Thymus (tissue), 14 donors: Measurements from ENCODE around the gene SESN1. TPM values are rescaled to one million over a fixed set of nuclear protein-coding genes. Genes with fewer than 3 reads are reported as not detected.
"Not testable (repeated sequence)": the region's sequence is repeated elsewhere in the genome, so short reads cannot be mapped to it uniquely, and the experiment has no call there.

Source experiments
- DNase-seq, 9 donors: peaks; one replicate each; pipeline ENCODE4 v3.0.0-alpha.2; 2013; ENCODE audit warnings: low spot score in 9 of 9, low read depth in 6 of 9, missing footprints in 1 of 9
- H3K27ac ChIP-seq, 2 donors: one replicate each; pipeline ENCODE4 v1.5.1; 2013; ENCODE audit warnings: control low read depth in 1 of 2, low read depth in 1 of 2, low read length in 1 of 2, mild to moderate bottlenecking in 1 of 2, moderate library complexity in 1 of 2
- H3K27me3 ChIP-seq, 2 donors: one replicate each; pipeline ENCODE4 v1.5.1; 2013; ENCODE audit warnings: low read length in 1 of 2; ENCODE audit not compliant: control insufficient read depth in 2 of 2, insufficient read depth in 1 of 2
- H3K36me3 ChIP-seq, 2 donors: one replicate each; pipeline ENCODE4 v1.5.1; 2013; ENCODE audit warnings: low read length in 1 of 2, mild to moderate bottlenecking in 1 of 2, moderate library complexity in 1 of 2; ENCODE audit not compliant: control insufficient read depth in 2 of 2, insufficient read depth in 2 of 2
- H3K4me1 ChIP-seq, 2 donors: one replicate each; pipeline ENCODE4 v1.5.1; 2013; ENCODE audit warnings: low read length in 2 of 2; ENCODE audit not compliant: control insufficient read depth in 2 of 2, insufficient read depth in 2 of 2
- H3K4me3 ChIP-seq, 2 donors: one replicate each; pipeline ENCODE4 v1.5.1; 2013; ENCODE audit warnings: low read length in 2 of 2, control low read depth in 1 of 2, mild to moderate bottlenecking in 1 of 2
- H3K9me3 ChIP-seq, 2 donors: one replicate each; pipeline ENCODE4 v1.5.1; 2013; ENCODE audit warnings: low read length in 1 of 2, mild to moderate bottlenecking in 1 of 2; ENCODE audit not compliant: control insufficient read depth in 2 of 2, insufficient read depth in 1 of 2
- WGBS: extraction: QIAGEN DNeasy Blood & Tissue Kit; methylation state at CpG from one replicate; pipeline ENCODE4 v1.1.7; 2013; 5-methylcytosine and 5-hydroxymethylcytosine counted together
- long read RNA-seq, 10 donors: transcript quantifications; one replicate each; lab custom pipeline, GENCODE V29; 2026
- polyA plus RNA-seq: library from polyadenylated mRNA; stranded (reverse); fragments of 200-250 nt; gene quantifications from one replicate; pipeline ENCODE4 v1.2.3, GENCODE V29; 2013
- total RNA-seq: library from RNA; stranded (reverse); fragments of 120-200 nt; gene quantifications from one replicate; pipeline ENCODE4 v1.2.4, GENCODE V29; 2013
- donor health status: healthy.

SESN1 gene
- total RNA-seq (19.1 TPM), polyA plus RNA-seq (76.9 TPM)
- long read RNA-seq, donor 1: 0 reads
- long read RNA-seq, donor 2: 0 reads
- long read RNA-seq, donor 3, partial matches to known transcripts: 9 of 16 reads
- long read RNA-seq, donor 3, other reads (novel, unspliced or antisense): 0 of 16 reads
- long read RNA-seq, donor 4, partial matches to known transcripts: 10 of 16 reads
- long read RNA-seq, donor 4, other reads (novel, unspliced or antisense): 0 of 16 reads
- long read RNA-seq, donor 5, transcript SESN1-202 (10 exons, 2,676 nt): major isoform, 9 of 26 reads
- long read RNA-seq, donor 5, partial matches to known transcripts: 16 of 26 reads
- long read RNA-seq, donor 5, other reads (novel, unspliced or antisense): 0 of 26 reads
- long read RNA-seq, donor 6, transcript SESN1-202 (10 exons, 2,676 nt): major isoform, 5 of 23 reads
- long read RNA-seq, donor 6, partial matches to known transcripts: 17 of 23 reads
- long read RNA-seq, donor 6, other reads (novel, unspliced or antisense): 0 of 23 reads
- long read RNA-seq, donor 7, partial matches to known transcripts: 26 of 32 reads
- long read RNA-seq, donor 7, other reads (novel, unspliced or antisense): 0 of 32 reads
- long read RNA-seq, donor 8, partial matches to known transcripts: 0 of 1 reads
- long read RNA-seq, donor 8, other reads (novel, unspliced or antisense): 0 of 1 reads
- long read RNA-seq, donor 9, partial matches to known transcripts: 0 of 4 reads
- long read RNA-seq, donor 9, other reads (novel, unspliced or antisense): 0 of 4 reads
- long read RNA-seq, donor 10, partial matches to known transcripts: 0 of 5 reads
- long read RNA-seq, donor 10, other reads (novel, unspliced or antisense): 0 of 5 reads

DNA sequence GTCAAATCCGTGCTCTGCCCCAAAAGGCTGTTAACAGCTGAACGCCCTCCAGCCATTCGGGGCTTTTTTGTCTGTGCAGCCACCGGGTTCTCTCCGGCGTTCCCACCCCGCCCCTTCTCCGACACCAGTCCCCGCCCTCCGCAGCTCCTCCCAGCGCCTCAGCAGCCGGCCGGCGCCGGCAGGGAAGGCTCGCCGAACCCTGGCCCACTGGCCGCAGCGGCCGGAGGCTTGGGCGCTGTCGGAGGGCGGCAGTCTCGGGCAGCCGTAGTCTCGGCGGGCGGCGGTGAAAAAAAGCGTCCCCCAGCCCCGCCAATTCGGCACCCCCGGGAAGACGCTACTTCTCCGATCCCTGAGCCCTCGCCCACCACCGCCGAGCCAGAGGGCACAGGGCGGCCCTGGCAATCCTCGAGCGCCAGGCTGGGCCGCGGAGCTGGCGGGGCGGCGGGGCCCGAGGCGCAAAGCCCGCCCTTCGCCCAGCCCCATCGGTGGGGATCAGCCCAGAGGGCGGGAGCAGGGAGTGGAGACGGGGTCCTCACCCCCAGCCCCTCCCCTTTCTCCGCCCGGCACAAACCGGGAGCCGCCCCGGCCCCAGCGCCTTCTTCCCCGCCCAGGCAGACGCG lies at the start of gene SESN1:
TSS of gene SESN1 (minus strand) at position 431 of the 620 bp plus-strand sequence. CDS start 773 bp downstream, outside the sequence.
- peak in 8 of 9 donors; percentile 61 to 89 (median 73) for DNase-seq
- no peaks in the 10 kb centered on the region for H3K36me3 ChIP-seq
- peak within 1 kb of the TSS; percentile 67 to 95 for H3K4me3 ChIP-seq
- peak within 1 kb of the TSS; percentile 99 for H3K27ac ChIP-seq
- H3K9me3 ChIP-seq: no peaks in the 10 kb centered on the region
- H3K27me3 ChIP-seq: no peaks in the 10 kb centered on the region
- peaks cover 7 to 8% of the 10 kb centered on the region in 2 donors for H3K4me1 ChIP-seq
- under 1% methylated on average over 62 of the region's 62 CpGs for WGBS

GRCh38 chr6:109143191-109143590 lies 48.5 kb upstream of the SESN1 start:
- Histone ChIP-seq H3K4me1 (no peaks in the 10 kb centered on the region), H3K4me3 (no peak overlapping the region), H3K27ac (no peak overlapping the region), H3K9me3 (no peaks in the 10 kb centered on the region), H3K36me3 (peaks cover 0 to 2% of the 10 kb centered on the region in 2 donors), H3K27me3 (no peaks in the 10 kb centered on the region)
- no peak for DNase-seq

DNA sequence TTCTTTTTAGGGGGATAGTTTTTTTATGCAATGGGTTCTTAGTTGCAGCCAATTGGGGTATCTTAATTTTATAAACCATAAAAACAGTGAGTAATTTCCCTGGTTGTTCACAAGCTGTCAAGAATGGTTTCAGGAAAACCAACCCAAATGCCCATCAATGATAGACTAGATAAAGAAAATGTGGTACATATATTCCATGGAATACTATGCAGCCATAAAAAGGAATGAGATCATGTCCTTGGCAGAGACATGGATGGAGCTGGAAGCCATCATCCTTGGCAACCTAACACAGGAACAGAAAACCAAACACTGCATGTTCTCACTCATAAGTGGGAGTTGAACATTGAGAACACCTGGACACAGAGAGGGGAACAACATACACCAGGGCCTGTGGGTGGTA lies 47.4 kb upstream of the SESN1 start:
- DNase-seq, H3K4me3 ChIP-seq, H3K4me1 ChIP-seq, H3K27me3 ChIP-seq, H3K27ac ChIP-seq, H3K9me3 ChIP-seq, H3K36me3 ChIP-seq: not testable (repeated sequence)

DNA sequence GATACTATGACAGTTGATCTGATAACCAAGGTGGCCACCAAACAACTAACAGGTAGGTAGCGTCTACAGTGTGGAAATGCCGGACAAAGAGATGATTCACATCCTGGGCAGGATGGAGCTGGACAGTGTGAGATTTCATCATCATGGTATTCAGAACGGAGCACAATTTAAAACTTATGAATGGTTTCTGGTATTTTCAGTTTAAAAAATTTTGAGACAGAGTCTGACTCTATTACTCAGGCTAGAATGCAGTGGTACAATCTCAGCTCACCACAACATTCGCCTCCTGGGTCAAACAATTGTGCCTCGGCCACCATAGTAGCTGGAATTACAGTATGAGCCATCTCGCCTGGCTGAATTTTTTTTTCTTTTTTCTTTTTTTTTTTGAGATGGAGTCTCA lies 44.5 kb upstream of the SESN1 start:
- Histone ChIP-seq H3K4me1 (no peaks in the 10 kb centered on the region), H3K36me3 (no peaks in the 10 kb centered on the region), H3K27ac (no peak overlapping the region), H3K27me3 (no peaks in the 10 kb centered on the region), H3K4me3 (no peak overlapping the region), H3K9me3 (no peaks in the 10 kb centered on the region)
- 98% methylated on average over 6 of the region's 6 CpGs for WGBS
- no peak for DNase-seq

- 92% methylated on average over 6 of the region's 6 CpGs for WGBS
- H3K36me3 ChIP-seq, H3K9me3 ChIP-seq, H3K27me3 ChIP-seq, H3K4me1 ChIP-seq, H3K4me3 ChIP-seq, H3K27ac ChIP-seq, DNase-seq: not testable (repeated sequence)
Measured at GRCh38 chr6:109136530-109136929, 41.9 kb upstream of the SESN1 start.

DNA sequence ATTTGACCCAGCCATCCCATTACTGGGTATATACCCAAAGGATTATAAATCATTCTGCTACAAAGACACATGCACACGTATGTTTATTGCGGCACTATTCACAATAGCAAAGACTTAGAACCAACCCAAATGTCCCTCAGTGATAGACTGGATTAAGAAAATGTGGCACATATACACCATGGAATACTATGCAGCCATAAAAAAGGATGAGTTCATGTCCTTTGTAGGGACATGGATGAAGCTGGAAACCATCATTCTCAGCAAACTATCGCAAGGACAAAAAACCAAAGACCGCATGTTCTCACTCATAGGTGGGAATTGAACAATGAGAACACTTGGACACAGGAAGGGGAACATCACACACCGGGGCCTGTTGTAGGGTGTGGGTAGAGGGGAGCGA lies 41.4 kb upstream of the SESN1 start:
- not testable (repeated sequence) for H3K36me3 ChIP-seq, H3K4me1 ChIP-seq, DNase-seq, H3K27ac ChIP-seq, H3K27me3 ChIP-seq, H3K4me3 ChIP-seq, H3K9me3 ChIP-seq
- WGBS: 95% methylated on average over 6 of the region's 6 CpGs

DNA sequence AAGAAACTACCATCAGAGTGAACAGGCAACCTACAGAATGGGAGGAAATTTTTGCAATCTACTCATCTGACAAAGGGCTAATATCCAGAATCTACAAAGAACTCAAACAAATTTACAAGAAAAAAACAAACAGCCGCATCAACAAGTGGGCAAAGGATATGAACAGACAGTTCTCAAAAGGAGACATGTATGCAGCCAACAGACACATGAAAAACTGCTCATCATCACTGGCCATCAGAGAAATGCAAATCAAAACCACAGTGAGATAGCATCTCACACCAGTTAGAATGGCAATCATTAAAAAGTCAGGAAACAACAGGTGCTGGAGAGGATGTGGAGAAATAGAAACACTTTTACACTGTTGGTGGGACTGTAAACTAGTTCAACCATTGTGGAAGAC lies 41.0 kb upstream of the SESN1 start:
- 98% methylated on average over 1 of the region's 1 CpG for WGBS

DNA sequence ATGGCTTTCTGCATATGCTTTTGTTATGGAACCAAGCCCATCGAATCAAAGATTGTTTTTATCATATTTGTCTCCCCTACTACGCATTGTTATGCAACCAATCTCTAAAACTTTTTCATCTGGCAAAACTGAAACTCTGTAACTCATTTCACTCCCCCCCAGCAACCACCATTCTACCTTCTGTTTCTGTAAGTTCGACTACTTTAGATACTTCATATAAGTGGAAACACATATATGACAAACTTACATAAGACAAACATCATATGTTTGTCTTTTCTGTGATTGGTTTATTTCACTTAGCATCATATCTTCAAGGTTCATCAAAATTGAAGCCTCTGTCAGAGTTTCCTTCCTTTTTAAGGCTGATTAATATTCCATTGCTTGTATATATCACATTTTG lies 35.4 kb upstream of the SESN1 start:
- Histone ChIP-seq H3K27ac (no peak overlapping the region), H3K36me3 (no peaks in the 10 kb centered on the region)

More for the DNA sequence above, 41.0 kb upstream of the SESN1 start:
- not testable (repeated sequence) for DNase-seq, H3K4me3 ChIP-seq, H3K27ac ChIP-seq, H3K9me3 ChIP-seq, H3K27me3 ChIP-seq, H3K36me3 ChIP-seq, H3K4me1 ChIP-seq

GRCh38 chr6:109125504-109125903 lies 30.9 kb upstream of the SESN1 start:
- Histone ChIP-seq H3K36me3 (no peaks in the 10 kb centered on the region), H3K4me3 (no peak overlapping the region), H3K9me3 (no peaks in the 10 kb centered on the region), H3K27ac (no peak overlapping the region), H3K27me3 (no peaks in the 10 kb centered on the region), H3K4me1 (no peaks in the 10 kb centered on the region)
- DNase-seq: no peak
- 97% methylated on average over 3 of the region's 3 CpGs for WGBS

More for the DNA sequence above, 35.4 kb upstream of the SESN1 start:
- 97% methylated on average over 3 of the region's 3 CpGs for WGBS
- Histone ChIP-seq H3K4me3 (no peak overlapping the region), H3K27me3 (no peaks in the 10 kb centered on the region), H3K4me1 (no peaks in the 10 kb centered on the region), H3K9me3 (no peaks in the 10 kb centered on the region)
- no peak for DNase-seq
